Thoracic aorta (tissue), 2 donors: ENCODE data around the gene GOLGA6L25. TPM values are rescaled to one million over a fixed set of nuclear protein-coding genes. Genes with fewer than 3 reads are reported as not detected.
"Not testable (repeated sequence)": the region's sequence is repeated elsewhere in the genome, so short reads cannot be mapped to it uniquely, and the experiment has no call there.

Source experiments
- ATAC-seq: fragments of 150-250 bp; one replicate; pipeline ENCODE4 v1.8.0; 2017; ENCODE audit warnings: low read depth; ENCODE audit not compliant: insufficient number of reproducible peaks, low FRiP score
- DNase-seq: peaks from one replicate; pipeline ENCODE4 v3.0.0-alpha.2; 2020; ENCODE audit warnings: low spot score
- H3K27ac ChIP-seq, 2 donors: fragments of 200-600 bp; sonication (generic); 1 replicate in 1 of 2; 2 replicates in 1 of 2; pipeline ENCODE4 v1.5.1; 2016; ENCODE audit warnings: mild to moderate bottlenecking in 2 of 2, moderate library complexity in 2 of 2
- H3K27me3 ChIP-seq: fragments of 200-600 bp; sonication (generic); replicated peaks from 2 replicates; pipeline ENCODE4 v1.6.0; 2016; ENCODE audit warnings: mild to moderate bottlenecking; ENCODE audit not compliant: insufficient read depth
- H3K36me3 ChIP-seq: fragments of 200-600 bp; sonication (generic); one replicate; pipeline ENCODE4 v1.5.1; 2016
- H3K4me1 ChIP-seq, 2 donors: fragments of 200-600 bp; sonication (generic); 1 replicate in 1 of 2; 2 replicates in 1 of 2; pipeline versions ENCODE4 v1.5.1 to v1.6.0; 2016; ENCODE audit warnings: low read depth in 2 of 2, mild to moderate bottlenecking in 1 of 2; ENCODE audit not compliant: control insufficient read depth in 1 of 2
- H3K4me3 ChIP-seq: fragments of 200-600 bp; sonication (generic); 2 replicates; pipeline ENCODE4 v1.5.1; 2016; ENCODE audit warnings: mild to moderate bottlenecking
- H3K9me3 ChIP-seq: fragments of 200-600 bp; sonication (generic); 2 replicates; pipeline ENCODE4 v1.5.1; 2016
- total RNA-seq, 2 donors: library from RNA; depleted of rRNA; stranded (reverse); fragments of >200 nt; gene quantifications; one replicate each; pipeline versions ENCODE4 v1.1.0 to v1.2.3, GENCODE V29; 2016

GOLGA6L25 gene
- total RNA-seq, 2 donors from 2014 or later = not detected

- not testable (repeated sequence) for H3K9me3 ChIP-seq, ATAC-seq, H3K36me3 ChIP-seq
Measured at GRCh38 chr15:28602152-28602551, 48.8 kb downstream of the GOLGA6L25 start.

More at GRCh38 chr15:28602152-28602551, 48.8 kb downstream of the GOLGA6L25 start:
- not testable (repeated sequence) for H3K4me3 ChIP-seq, H3K27me3 ChIP-seq, H3K4me1 ChIP-seq, H3K27ac ChIP-seq, DNase-seq

Other genes with a start within 250 kb of the GOLGA6L25 start
- 10 to 100 TPM; 50.9 to 62.0 TPM for gene HERC2, start 231.4 kb upstream of the GOLGA6L25 start, total RNA-seq
- gene GOLGA6L24, start 195.5 kb upstream of the GOLGA6L25 start, total RNA-seq = not detected
- not detected for gene GOLGA8F, start 174.9 kb upstream of the GOLGA6L25 start, total RNA-seq
- not detected for gene GOLGA8G, start 20.6 kb upstream of the GOLGA6L25 start, total RNA-seq
- gene GOLGA8M, start 158.9 kb downstream of the GOLGA6L25 start, total RNA-seq = under 1 TPM in 1 of 2 donors, not detected in 1; 0.81 TPM